Measurements from ENCODE around the gene FCHSD1.
A peak's percentile ranks its signal among the peaks of the same experiment; 100 is the strongest.

Gene FCHSD1

GRCh38 chr5:141672841-141673813, 21.9 kb upstream of the FCHSD1 start:
- no peak for DNase-seq (ENCODE audit: low spot score)

GRCh38 chr5:141672071-141672840, 21.0 kb upstream of the FCHSD1 start:
- DNase-seq (ENCODE audit: low spot score) = no peak

- DNase-seq (ENCODE audit: low spot score) = no peak
Measured at GRCh38 chr5:141669520-141669919, 18.3 kb upstream of the FCHSD1 start.

- DNase-seq (ENCODE audit: low spot score) = no peak
Measured at GRCh38 chr5:141668601-141669265, 17.5 kb upstream of the FCHSD1 start.

- no peak for DNase-seq (ENCODE audit: low spot score)
Measured at GRCh38 chr5:141665995-141666940, 15.1 kb upstream of the FCHSD1 start.

GRCh38 chr5:141664733-141665461, 13.7 kb upstream of the FCHSD1 start:
- DNase-seq (ENCODE audit: low spot score) = peak; percentile 82

- DNase-seq (ENCODE audit: low spot score) = no peak
Measured at GRCh38 chr5:141663506-141663905, 12.3 kb upstream of the FCHSD1 start.

GRCh38 chr5:141662028-141662427, 10.8 kb upstream of the FCHSD1 start:
- DNase-seq (ENCODE audit: low spot score) = no peak

GRCh38 chr5:141657937-141658545, 6.8 kb upstream of the FCHSD1 start:
- no peak for DNase-seq (ENCODE audit: low spot score)

- DNase-seq (ENCODE audit: low spot score) = no peak
Measured at GRCh38 chr5:141657404-141657803, 6.2 kb upstream of the FCHSD1 start.

- DNase-seq (ENCODE audit: low spot score) = no peak
Measured at GRCh38 chr5:141656396-141656795, 5.2 kb upstream of the FCHSD1 start.

GRCh38 chr5:141655020-141655419, 3.8 kb upstream of the FCHSD1 start:
- DNase-seq (ENCODE audit: low spot score) = no peak

GRCh38 chr5:141654298-141654697, 3.1 kb upstream of the FCHSD1 start:
- no peak for DNase-seq (ENCODE audit: low spot score)

GRCh38 chr5:141651728-141652105, 499 bp upstream of the FCHSD1 start:
- DNase-seq (ENCODE audit: low spot score) = peak; percentile 36

- DNase-seq (ENCODE audit: low spot score) = no peak
Measured at GRCh38 chr5:141649972-141650371, 1.2 kb downstream of the FCHSD1 start.

GRCh38 chr5:141649056-141649688, 2.0 kb downstream of the FCHSD1 start:
- no peak for DNase-seq (ENCODE audit: low spot score)

- no peak for DNase-seq (ENCODE audit: low spot score)
Measured at GRCh38 chr5:141647851-141648250, 3.4 kb downstream of the FCHSD1 start.

GRCh38 chr5:141647242-141647641, 4.0 kb downstream of the FCHSD1 start:
- no peak for DNase-seq (ENCODE audit: low spot score)

GRCh38 chr5:141646026-141646425, 5.2 kb downstream of the FCHSD1 start:
- DNase-seq (ENCODE audit: low spot score) = no peak
